Endothelial cell (in vitro differentiated cells): ENCODE results near the gene FMO5. TPM values are rescaled to one million over a fixed set of nuclear protein-coding genes. Genes with fewer than 3 reads are reported as not detected.

Source experiments
- DNase-seq: peaks from one replicate; pipeline ENCODE4 v3.0.0; 2021; ENCODE audit warnings: low spot score
- H3K27ac Mint-ChIP-seq: one replicate; pipeline ENCODE4 v1.8.0; 2021; ENCODE audit warnings: mixed read lengths, inconsistent platforms; ENCODE audit not compliant: unreplicated experiment
- H3K27me3 Mint-ChIP-seq: one replicate; pipeline ENCODE4 v1.8.0; 2021; ENCODE audit warnings: mild to moderate bottlenecking, moderate library complexity, mixed read lengths, inconsistent platforms; ENCODE audit not compliant: unreplicated experiment
- H3K36me3 Mint-ChIP-seq: one replicate; pipeline ENCODE4 v1.8.0; 2021; ENCODE audit warnings: mild to moderate bottlenecking, low read depth, mixed read lengths, inconsistent platforms; ENCODE audit not compliant: unreplicated experiment
- H3K4me1 Mint-ChIP-seq: one replicate; pipeline ENCODE4 v1.8.0; 2021; ENCODE audit warnings: mild to moderate bottlenecking, mixed read lengths, inconsistent platforms; ENCODE audit not compliant: unreplicated experiment
- H3K4me3 Mint-ChIP-seq: one replicate; pipeline ENCODE4 v1.8.0; 2021; ENCODE audit warnings: mild to moderate bottlenecking, mixed read lengths, inconsistent platforms; ENCODE audit not compliant: unreplicated experiment
- H3K9me3 Mint-ChIP-seq: one replicate; pipeline ENCODE4 v1.8.0; 2021; ENCODE audit warnings: mixed read lengths, inconsistent platforms; ENCODE audit not compliant: unreplicated experiment
- total RNA-seq: library from RNA; stranded (reverse); fragmentation: NEBNext Ultra II Directional; extraction: Animal tissue kit (Norgen Biotek cat#: 25700); gene quantifications from one replicate; pipeline ENCODE4 v1.2.1, GENCODE V29; 2021; ENCODE audit not compliant: unreplicated experiment
- TF ChIP-seq, protein P1 (sequence below): fragments of 200-600 bp; sonication (generic); IDR thresholded peaks from one replicate; pipeline ENCODE4 v1.5.0; 2021; ENCODE audit warnings: antibody characterized with exemption; ENCODE audit not compliant: unreplicated experiment

Gene FMO5
- total RNA-seq, 1 donor from 2014 or later, result 1.6 TPM

GRCh38 chr1:147223740-147224615 lies 1.2 kb downstream of the FMO5 start:
- Mint-ChIP-seq H3K4me3 (no peak overlapping the region), H3K9me3 (no peaks in the 10 kb centered on the region), H3K27ac (no peak overlapping the region), H3K36me3 (no peaks in the 10 kb centered on the region), H3K27me3 (peaks cover 8% of the 10 kb centered on the region), H3K4me1 (peaks cover 14% of the 10 kb centered on the region)
- no peak for DNase-seq
- TF ChIP-seq, protein P1, sequence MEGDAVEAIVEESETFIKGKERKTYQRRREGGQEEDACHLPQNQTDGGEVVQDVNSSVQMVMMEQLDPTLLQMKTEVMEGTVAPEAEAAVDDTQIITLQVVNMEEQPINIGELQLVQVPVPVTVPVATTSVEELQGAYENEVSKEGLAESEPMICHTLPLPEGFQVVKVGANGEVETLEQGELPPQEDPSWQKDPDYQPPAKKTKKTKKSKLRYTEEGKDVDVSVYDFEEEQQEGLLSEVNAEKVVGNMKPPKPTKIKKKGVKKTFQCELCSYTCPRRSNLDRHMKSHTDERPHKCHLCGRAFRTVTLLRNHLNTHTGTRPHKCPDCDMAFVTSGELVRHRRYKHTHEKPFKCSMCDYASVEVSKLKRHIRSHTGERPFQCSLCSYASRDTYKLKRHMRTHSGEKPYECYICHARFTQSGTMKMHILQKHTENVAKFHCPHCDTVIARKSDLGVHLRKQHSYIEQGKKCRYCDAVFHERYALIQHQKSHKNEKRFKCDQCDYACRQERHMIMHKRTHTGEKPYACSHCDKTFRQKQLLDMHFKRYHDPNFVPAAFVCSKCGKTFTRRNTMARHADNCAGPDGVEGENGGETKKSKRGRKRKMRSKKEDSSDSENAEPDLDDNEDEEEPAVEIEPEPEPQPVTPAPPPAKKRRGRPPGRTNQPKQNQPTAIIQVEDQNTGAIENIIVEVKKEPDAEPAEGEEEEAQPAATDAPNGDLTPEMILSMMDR, result no peak

- Mint-ChIP-seq H3K27ac (no peak overlapping the region), H3K9me3 (no peaks in the 10 kb centered on the region), H3K4me1 (peaks cover 3% of the 10 kb centered on the region), H3K36me3 (no peaks in the 10 kb centered on the region), H3K27me3 (no peaks in the 10 kb centered on the region), H3K4me3 (no peak overlapping the region)
- TF ChIP-seq, protein P1, result no peak
- DNase-seq, result no peak
Measured at GRCh38 chr1:147218606-147219005, 6.5 kb downstream of the FMO5 start.

DNA sequence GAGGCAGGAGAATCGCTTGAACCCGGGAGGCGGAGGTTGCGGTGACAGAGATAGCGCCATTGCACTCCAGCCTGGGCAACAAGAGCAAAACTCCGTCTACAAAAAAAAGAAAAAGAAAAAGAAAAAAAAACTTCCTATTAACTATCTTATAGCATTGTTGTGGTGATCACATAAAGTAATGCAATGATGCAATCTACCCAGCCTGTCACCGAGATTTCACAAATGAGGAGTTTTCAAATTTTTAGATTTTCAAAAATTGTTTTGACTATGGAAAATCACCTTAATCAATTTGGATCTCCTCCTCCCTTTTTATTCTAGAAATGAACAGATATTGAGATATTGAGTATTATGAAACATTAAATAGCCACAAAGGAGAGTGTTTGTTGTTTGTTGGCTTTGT lies 8.0 kb downstream of the FMO5 start:
- Mint-ChIP-seq H3K4me1 (no peaks in the 10 kb centered on the region), H3K36me3 (no peaks in the 10 kb centered on the region), H3K9me3 (no peaks in the 10 kb centered on the region), H3K4me3 (no peak overlapping the region), H3K27ac (no peak overlapping the region), H3K27me3 (no peaks in the 10 kb centered on the region)
- DNase-seq, result no peak
- TF ChIP-seq, protein P1, result no peak

DNA sequence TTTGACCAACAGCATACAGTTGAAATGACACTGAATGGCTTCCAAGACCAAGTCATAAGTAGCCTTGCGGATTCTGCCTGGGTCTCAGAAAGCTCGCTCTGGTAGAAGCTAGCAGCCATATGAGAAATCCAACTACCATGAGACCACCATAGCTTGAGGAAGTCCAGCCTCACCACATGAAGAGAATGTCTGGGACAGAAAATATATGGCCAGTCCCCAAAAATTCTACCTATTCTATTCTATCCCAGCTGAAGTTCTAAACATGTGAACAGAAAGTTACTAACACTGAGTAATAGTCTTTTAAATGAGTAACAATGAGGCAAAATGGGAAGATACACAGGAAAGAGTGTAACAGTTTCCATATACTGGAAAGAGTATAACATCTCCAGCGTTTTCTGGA lies 9.0 kb downstream of the FMO5 start:
- Mint-ChIP-seq H3K4me1 (no peaks in the 10 kb centered on the region), H3K36me3 (no peaks in the 10 kb centered on the region)

GRCh38 chr1:147215540-147215916 lies 9.6 kb downstream of the FMO5 start:
- H3K36me3 Mint-ChIP-seq, result no peaks in the 10 kb centered on the region
- no peaks in the 10 kb centered on the region for H3K9me3 Mint-ChIP-seq
- H3K27ac Mint-ChIP-seq, result no peak overlapping the region
- H3K4me3 Mint-ChIP-seq, result no peak overlapping the region
- no peak for DNase-seq
- H3K4me1 Mint-ChIP-seq, result no peaks in the 10 kb centered on the region
- no peaks in the 10 kb centered on the region for H3K27me3 Mint-ChIP-seq
- TF ChIP-seq, protein P1, result no peak

More for the DNA sequence above, 9.0 kb downstream of the FMO5 start:
- TF ChIP-seq, protein P1, result no peak
- DNase-seq, result no peak
- H3K4me3 Mint-ChIP-seq, result no peak overlapping the region
- H3K27ac Mint-ChIP-seq, result no peak overlapping the region
- no peaks in the 10 kb centered on the region for H3K27me3 Mint-ChIP-seq
- H3K9me3 Mint-ChIP-seq, result no peaks in the 10 kb centered on the region
